ENCODE measurements around the gene FBXL19.

FBXL19 gene

DNA sequence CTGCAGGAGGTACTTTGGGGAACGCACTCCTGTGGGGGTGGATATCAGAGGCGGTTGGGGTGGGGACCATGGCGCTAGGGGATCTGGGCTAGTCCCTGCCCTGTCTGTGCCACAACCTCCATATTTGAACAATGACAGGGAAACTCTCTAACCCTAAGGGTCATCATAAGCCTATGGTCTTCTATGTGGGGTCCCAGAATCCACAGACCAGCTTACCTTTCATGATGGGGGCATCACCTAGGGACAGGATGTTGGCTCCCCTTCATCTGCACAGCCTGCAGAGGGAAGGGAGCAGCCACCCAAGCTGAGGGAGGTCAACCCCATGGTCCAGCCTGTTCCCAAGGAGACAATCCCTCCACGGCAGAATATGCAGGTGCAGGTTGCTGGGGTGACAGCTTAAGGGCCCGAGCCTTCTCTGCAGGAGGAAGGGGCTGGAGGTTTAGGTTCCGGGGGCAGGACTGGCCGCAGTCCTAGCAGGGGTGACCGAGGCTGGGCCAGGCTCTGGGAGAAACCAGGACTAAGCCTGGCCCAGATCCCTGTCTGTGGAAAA lies 27.2 kb downstream of the FBXL19 start:
- TF ChIP-seq, protein P1, sequence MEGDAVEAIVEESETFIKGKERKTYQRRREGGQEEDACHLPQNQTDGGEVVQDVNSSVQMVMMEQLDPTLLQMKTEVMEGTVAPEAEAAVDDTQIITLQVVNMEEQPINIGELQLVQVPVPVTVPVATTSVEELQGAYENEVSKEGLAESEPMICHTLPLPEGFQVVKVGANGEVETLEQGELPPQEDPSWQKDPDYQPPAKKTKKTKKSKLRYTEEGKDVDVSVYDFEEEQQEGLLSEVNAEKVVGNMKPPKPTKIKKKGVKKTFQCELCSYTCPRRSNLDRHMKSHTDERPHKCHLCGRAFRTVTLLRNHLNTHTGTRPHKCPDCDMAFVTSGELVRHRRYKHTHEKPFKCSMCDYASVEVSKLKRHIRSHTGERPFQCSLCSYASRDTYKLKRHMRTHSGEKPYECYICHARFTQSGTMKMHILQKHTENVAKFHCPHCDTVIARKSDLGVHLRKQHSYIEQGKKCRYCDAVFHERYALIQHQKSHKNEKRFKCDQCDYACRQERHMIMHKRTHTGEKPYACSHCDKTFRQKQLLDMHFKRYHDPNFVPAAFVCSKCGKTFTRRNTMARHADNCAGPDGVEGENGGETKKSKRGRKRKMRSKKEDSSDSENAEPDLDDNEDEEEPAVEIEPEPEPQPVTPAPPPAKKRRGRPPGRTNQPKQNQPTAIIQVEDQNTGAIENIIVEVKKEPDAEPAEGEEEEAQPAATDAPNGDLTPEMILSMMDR (IDR thresholded peaks at IDR 0.05; ENCODE audit: extremely low read depth, insufficient read depth, missing control alignments): no peak
- in situ Hi-C loops (cut with MboI; ENCODE audit: low pct_unique_long_range_greater_than_20kb, low sequenced_read_pairs, unreplicated experiment): loop anchor here (25.0 kb wide), 2 partner anchors 487 to 937 kb away; partner anchors contain the start of genes COX6A2 and ZNF843
- DNase-seq (ENCODE audit: low spot score): no peak

DNA sequence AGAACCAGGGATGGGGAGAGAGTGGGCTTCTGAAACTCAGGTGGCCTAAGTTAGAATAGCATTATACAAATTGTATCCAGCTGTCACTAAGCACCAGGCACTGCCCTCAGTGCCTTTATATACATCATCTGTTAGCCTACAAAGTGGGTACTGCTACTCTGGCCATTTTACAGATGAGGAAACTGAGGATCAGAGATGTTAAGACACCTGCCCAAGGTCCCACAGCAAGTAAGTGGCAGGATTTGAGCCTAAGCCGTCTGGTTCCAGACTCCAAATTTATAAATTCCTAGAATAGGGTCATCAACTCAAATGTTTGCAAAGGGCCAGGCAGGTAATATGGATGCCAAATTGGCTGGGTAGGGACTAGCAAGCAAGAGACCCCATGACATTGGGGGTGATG lies 27.8 kb downstream of the FBXL19 start:
- no peak for DNase-seq (ENCODE audit: low spot score)
- TF ChIP-seq, protein P1 (IDR thresholded peaks at IDR 0.05; ENCODE audit: extremely low read depth, insufficient read depth, missing control alignments): no peak
- in situ Hi-C loops (cut with MboI; ENCODE audit: low pct_unique_long_range_greater_than_20kb, low sequenced_read_pairs, unreplicated experiment): loop anchor here (25.0 kb wide), 2 partner anchors 486 to 936 kb away; partner anchors contain the start of genes COX6A2 and ZNF843

DNA sequence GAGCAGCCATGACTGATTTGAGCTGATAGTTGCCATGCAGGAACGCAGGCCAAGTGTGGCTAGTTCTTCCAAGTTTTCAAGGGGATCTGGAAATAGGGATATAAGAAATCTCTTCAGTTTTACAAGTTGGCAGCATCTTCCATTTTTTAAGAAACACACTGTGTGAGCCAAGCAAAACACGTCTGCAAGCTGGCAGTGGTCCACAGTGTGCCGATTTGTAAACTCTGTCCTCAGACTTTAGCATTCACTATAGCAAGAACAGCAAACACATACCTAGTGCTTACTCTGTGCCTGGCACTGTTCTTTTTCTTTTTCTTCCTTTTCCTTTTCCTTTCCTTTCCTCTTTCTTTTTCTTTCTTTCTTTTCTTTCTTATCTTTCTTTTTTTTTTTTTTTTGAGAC lies 28.4 kb downstream of the FBXL19 start:
- in situ Hi-C loops (cut with MboI; ENCODE audit: low pct_unique_long_range_greater_than_20kb, low sequenced_read_pairs, unreplicated experiment): loop anchor here (25.0 kb wide), 2 partner anchors 486 to 936 kb away; partner anchors contain the start of genes COX6A2 and ZNF843
- DNase-seq (ENCODE audit: low spot score): no peak

DNA sequence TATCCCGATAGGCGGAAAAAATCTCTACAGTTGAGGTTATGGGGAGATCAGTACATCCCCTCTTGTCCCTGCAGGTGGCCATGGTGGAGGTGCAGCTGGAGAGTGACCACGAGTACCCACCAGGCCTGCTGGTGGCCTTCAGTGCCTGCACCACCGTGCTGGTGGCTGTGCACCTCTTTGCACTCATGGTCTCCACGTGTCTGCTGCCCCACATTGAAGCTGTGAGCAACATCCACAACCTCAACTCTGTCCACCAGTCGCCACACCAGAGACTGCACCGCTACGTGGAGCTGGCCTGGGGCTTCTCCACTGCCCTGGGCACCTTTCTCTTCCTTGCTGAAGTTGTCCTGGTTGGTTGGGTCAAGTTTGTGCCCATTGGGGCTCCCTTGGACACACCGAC lies 29.7 kb downstream of the FBXL19 start:
- in situ Hi-C loops (cut with MboI; ENCODE audit: low pct_unique_long_range_greater_than_20kb, low sequenced_read_pairs, unreplicated experiment): loop anchor here (25.0 kb wide), 2 partner anchors 484 to 934 kb away; partner anchors contain the start of genes COX6A2 and ZNF843

More for the DNA sequence above, 28.4 kb downstream of the FBXL19 start:
- TF ChIP-seq, protein P1 (IDR thresholded peaks at IDR 0.05; ENCODE audit: extremely low read depth, insufficient read depth, missing control alignments): no peak

DNA sequence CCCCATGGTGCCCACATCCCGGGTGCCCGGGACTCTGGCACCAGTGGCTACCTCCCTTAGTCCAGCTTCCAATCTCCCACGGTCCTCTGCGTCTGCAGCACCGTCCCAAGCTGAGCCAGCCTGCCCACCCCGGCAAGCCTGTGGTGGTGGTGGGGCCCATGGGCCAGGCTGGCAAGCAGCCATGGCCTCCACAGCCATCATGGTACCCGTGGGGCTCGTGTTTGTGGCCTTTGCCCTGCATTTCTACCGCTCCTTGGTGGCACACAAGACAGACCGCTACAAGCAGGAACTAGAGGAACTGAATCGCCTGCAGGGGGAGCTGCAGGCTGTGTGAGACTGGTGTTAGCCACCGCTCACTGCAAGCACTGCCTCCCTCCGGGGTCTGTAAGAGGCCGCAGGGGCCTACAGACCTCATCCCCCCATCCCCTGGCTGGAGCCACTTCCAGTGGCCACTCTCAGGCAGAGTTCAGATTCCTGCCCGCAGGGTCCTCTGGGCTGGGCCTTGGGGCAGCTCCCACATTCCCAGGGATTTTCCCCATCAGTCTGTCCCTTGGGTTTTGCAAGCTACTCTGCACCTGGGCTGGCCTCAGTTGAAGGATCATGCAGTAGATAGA lies 30.2 kb downstream of the FBXL19 start:
- TF ChIP-seq, protein P1 (IDR thresholded peaks at IDR 0.05; ENCODE audit: extremely low read depth, insufficient read depth, missing control alignments): peak; percentile 70
- DNase-seq (ENCODE audit: low spot score): no peak
- in situ Hi-C loops (cut with MboI; ENCODE audit: low pct_unique_long_range_greater_than_20kb, low sequenced_read_pairs, unreplicated experiment): loop anchor here (25.0 kb wide), 2 partner anchors 484 to 934 kb away; partner anchors contain the start of genes COX6A2 and ZNF843

More for the DNA sequence above, 29.7 kb downstream of the FBXL19 start:
- no peak for DNase-seq (ENCODE audit: low spot score)
- TF ChIP-seq, protein P1 (IDR thresholded peaks at IDR 0.05; ENCODE audit: extremely low read depth, insufficient read depth, missing control alignments): no peak

DNA sequence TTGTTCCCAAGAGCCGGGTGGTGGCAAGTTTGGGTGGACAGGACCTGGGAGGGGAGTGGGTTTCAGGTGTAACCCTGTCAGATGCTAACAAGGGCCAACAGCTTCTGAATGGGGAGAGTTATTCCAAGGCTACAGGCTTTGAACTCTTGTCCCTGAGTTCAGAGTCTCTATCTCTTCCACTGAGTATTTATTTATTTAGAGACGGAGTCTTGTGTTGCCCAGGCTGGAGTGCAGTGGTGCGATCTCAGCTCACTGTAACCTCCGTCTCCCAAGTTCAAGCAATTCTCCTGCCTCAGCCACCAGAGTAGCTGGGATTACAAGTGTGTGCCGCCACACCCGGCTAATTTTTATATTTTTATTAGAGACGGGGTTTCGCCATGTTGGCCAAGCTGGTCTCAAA lies 31.6 kb downstream of the FBXL19 start:
- no peak for DNase-seq (ENCODE audit: low spot score)

More for the DNA sequence above, 31.6 kb downstream of the FBXL19 start:
- in situ Hi-C loops (cut with MboI; ENCODE audit: low pct_unique_long_range_greater_than_20kb, low sequenced_read_pairs, unreplicated experiment): loop anchor here (25.0 kb wide), 2 partner anchors 482 to 932 kb away; partner anchors contain the start of genes COX6A2 and ZNF843
- TF ChIP-seq, protein P1 (IDR thresholded peaks at IDR 0.05; ENCODE audit: extremely low read depth, insufficient read depth, missing control alignments): no peak

Measured in GM13977 (cell line).